GM10266 (cell line): Measurements from ENCODE around the gene NWD2.
"Not testable (repeated sequence)": the region's sequence is repeated elsewhere in the genome, so short reads cannot be mapped to it uniquely, and the experiment has no call there.

ENCODE experiments used
- DNase-seq: peaks from one replicate; pipeline ENCODE4 v3.0.0; 2012; ENCODE audit errors: extremely low spot score
- TF ChIP-seq, protein P1 (sequence below): IDR thresholded peaks from 2 replicates; pipeline ENCODE4 v1.5.1; 2012; ENCODE audit warnings: mild to moderate bottlenecking, low read depth; ENCODE audit not compliant: control insufficient read depth, insufficient read depth; ENCODE audit errors: missing control alignments

Gene NWD2

DNA sequence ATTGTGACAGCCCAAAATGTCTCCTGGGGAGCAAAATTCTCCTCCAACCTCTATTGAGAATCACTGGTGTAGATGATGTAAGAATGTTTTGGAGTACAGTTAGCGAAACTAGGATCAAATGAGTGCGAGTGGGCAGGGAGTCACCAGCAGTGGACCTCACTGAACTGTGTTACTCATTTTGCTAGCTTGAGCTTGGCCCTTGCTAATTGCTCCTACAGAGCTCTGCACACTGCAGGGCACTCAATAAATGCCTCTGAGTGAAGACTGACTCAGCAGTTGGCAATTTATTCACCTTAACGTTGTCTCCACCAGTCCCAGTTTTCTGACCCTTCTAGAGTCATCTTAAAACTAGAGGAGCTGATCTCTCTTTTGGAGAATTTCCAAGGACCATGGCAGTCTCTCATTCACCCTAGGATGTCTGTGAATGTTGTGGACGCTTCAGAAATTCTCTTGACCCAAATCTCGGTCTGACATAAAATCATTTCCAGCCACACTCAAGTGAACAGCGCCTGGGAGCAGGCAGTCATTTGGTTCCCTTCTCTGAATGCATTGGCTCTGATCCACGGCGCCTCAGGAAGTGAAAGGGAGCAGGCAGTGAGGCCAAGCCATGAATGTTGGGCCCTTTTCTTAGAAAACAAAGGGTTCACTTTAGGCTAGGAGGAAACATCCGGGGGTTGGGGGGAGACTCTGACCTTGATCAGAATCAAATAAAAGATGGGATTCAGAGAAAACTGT, 148.1 kb downstream of the NWD2 start:
- TF ChIP-seq, protein P1, sequence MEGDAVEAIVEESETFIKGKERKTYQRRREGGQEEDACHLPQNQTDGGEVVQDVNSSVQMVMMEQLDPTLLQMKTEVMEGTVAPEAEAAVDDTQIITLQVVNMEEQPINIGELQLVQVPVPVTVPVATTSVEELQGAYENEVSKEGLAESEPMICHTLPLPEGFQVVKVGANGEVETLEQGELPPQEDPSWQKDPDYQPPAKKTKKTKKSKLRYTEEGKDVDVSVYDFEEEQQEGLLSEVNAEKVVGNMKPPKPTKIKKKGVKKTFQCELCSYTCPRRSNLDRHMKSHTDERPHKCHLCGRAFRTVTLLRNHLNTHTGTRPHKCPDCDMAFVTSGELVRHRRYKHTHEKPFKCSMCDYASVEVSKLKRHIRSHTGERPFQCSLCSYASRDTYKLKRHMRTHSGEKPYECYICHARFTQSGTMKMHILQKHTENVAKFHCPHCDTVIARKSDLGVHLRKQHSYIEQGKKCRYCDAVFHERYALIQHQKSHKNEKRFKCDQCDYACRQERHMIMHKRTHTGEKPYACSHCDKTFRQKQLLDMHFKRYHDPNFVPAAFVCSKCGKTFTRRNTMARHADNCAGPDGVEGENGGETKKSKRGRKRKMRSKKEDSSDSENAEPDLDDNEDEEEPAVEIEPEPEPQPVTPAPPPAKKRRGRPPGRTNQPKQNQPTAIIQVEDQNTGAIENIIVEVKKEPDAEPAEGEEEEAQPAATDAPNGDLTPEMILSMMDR = no peak
- DNase-seq = no peak

GRCh38 chr4:37393321-37393720, 148.8 kb downstream of the NWD2 start:
- TF ChIP-seq, protein P1 = no peak
- DNase-seq = no peak

DNA sequence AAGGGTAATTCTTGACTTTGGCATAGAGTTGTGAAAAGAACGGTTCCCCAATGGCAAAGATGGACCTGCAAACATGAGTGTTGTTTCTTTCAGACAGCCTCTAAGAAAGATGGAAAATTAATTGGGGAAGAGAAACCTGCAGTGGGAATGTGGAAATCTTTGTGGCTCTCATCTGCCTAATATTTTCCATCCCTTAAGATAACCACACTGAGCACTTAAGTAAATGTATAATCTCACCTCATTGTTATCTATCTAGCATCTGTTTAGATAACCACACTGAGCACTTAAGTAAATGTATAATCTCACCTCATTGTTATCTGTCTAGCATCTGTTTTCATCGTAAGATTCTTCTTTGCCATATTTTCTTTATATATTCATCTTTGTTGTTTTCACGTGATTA, 149.3 kb downstream of the NWD2 start:
- TF ChIP-seq, protein P1 = no peak

DNA sequence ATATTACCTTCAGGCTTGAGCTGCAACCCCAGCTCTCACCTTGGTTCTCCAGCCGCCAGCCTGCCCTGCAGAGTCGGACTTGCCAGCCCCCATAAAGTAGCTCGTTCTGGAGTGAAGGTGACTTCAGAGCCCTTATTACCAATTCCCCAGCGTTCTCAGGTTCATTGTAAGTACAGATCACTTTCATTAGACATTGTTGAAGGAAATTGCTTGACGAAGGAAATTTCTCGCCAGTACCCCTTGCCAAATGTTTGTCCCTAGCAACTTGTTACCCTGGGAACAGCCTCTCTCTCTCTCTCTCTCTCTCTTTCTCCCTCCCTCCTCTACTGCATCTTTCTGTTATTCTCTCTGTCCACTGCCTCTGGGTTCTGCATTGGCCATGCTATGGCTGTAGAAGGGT, 153.0 kb downstream of the NWD2 start:
- TF ChIP-seq, protein P1 = no peak
- DNase-seq = no peak

More for the DNA sequence above, 149.3 kb downstream of the NWD2 start:
- DNase-seq = no peak

DNA sequence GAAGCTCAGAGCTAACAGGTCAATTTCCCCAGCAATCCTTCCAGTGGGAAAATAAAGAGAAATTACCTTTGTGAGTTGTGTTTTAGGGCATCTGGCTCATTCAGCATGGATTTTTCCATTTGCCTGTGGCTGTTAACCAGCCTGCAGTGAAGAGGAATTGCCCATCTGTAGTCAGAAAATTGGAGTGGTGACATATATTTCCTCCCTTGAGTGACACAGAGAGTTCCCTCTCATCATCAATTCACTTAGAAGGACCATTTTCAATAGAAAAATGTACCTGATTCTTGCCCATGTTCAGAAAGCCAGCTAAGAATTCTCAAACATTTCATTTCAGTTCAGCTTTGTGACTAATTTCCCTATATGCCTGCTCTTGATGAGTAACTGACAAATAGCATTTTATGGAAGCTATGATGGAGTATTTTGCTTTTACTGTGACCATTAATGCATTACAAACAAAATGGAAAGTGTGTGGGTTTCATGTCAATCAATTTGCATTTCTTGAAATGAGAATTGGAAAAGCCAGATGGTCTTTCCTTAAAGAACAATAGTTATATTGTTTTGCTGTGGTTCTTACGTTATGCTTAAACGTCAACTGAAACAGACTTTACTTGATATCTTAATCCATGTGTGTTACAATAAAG, 155.8 kb downstream of the NWD2 start:
- TF ChIP-seq, protein P1 = no peak
- DNase-seq = peak; percentile 28

- DNase-seq = not testable (repeated sequence)
Observed at GRCh38 chr4:37407938-37408826, 163.6 kb downstream of the NWD2 start.

GRCh38 chr4:37413612-37414011, 169.1 kb downstream of the NWD2 start:
- not testable (repeated sequence) for DNase-seq

DNA sequence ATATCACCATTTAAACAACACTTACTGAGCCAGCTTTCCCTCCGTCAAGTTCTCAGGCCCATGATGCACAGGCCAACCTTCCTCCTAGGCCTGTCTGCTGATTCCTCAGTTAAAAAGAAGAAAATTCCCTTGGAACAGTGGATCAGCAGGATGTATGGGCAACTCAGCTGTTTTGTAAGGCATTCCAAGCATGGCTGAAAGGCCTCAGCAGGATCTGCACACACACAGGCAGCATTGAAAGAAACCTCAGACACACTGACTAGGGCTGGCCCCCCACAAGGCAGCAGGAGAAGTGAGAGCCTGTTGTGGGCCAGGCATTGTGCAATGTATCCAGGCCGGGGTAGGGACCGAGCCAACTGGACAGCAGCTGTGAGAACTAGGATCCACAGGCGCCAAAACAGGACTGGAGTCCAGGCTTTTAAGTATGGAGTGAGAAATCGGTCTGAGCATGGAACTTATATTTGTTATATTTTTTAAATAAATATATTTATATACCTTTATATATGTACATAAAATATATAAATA, 171.4 kb downstream of the NWD2 start:
- DNase-seq = no peak
- TF ChIP-seq, protein P1 = no peak
